SW 1271 (cell line): ENCODE data around the gene NAXD.
"Not testable (repeated sequence)": the region's sequence is repeated elsewhere in the genome, so short reads cannot be mapped to it uniquely, and the experiment has no call there.

Experiments
- DNase-seq, 2 experiments: peaks; one replicate each; lab custom pipeline; 2025; lab: John Stamatoyannopoulos, UW

The NAXD gene

GRCh38 chr13:110644892-110645521, 29.7 kb downstream of the NAXD start:
- DNase-seq: no peak

GRCh38 chr13:110645750-110646149, 30.4 kb downstream of the NAXD start:
- no peak for DNase-seq

GRCh38 chr13:110646442-110647364, 31.4 kb downstream of the NAXD start:
- DNase-seq: no peak

- DNase-seq: no peak
Measured at GRCh38 chr13:110647365-110647737, 32.0 kb downstream of the NAXD start.

- DNase-seq: no peak
Measured at GRCh38 chr13:110648146-110648819, 32.9 kb downstream of the NAXD start.

GRCh38 chr13:110648848-110649421, 33.6 kb downstream of the NAXD start:
- DNase-seq: no peak

GRCh38 chr13:110649551-110649950, 34.2 kb downstream of the NAXD start:
- no peak for DNase-seq

GRCh38 chr13:110650436-110650835, 35.1 kb downstream of the NAXD start:
- DNase-seq: no peak

- no peak for DNase-seq
Measured at GRCh38 chr13:110651271-110651670, 35.9 kb downstream of the NAXD start.

GRCh38 chr13:110651726-110652230, 36.4 kb downstream of the NAXD start:
- no peak for DNase-seq

GRCh38 chr13:110652231-110652730, 36.9 kb downstream of the NAXD start:
- DNase-seq: no peak

- DNase-seq: no peak
Measured at GRCh38 chr13:110652764-110653163, 37.4 kb downstream of the NAXD start.

- no peak for DNase-seq
Measured at GRCh38 chr13:110653271-110653670, 37.9 kb downstream of the NAXD start.

- DNase-seq: no peak
Measured at GRCh38 chr13:110653851-110654250, 38.5 kb downstream of the NAXD start.

GRCh38 chr13:110657196-110657595, 41.9 kb downstream of the NAXD start:
- no peak for DNase-seq

GRCh38 chr13:110658218-110658911, 43.0 kb downstream of the NAXD start:
- not testable (repeated sequence) for DNase-seq

GRCh38 chr13:110661256-110661655, 45.9 kb downstream of the NAXD start:
- DNase-seq: no peak

GRCh38 chr13:110662091-110662490, 46.7 kb downstream of the NAXD start:
- no peak for DNase-seq

- no peak for DNase-seq
Measured at GRCh38 chr13:110662777-110663443, 47.6 kb downstream of the NAXD start.

- no peak for DNase-seq
Measured at GRCh38 chr13:110663491-110663890, 48.1 kb downstream of the NAXD start.

GRCh38 chr13:110664041-110664440, 48.7 kb downstream of the NAXD start:
- no peak for DNase-seq
